GM21619 (cell line): ENCODE data around the gene PCDH20.
"Not testable (repeated sequence)": the region's sequence is repeated elsewhere in the genome, so short reads cannot be mapped to it uniquely, and the experiment has no call there.

ENCODE experiments used
- ATAC-seq: cut with Tn5 transposase; IDR thresholded peaks from one replicate; pipeline ENCODE4 v1.9.1; 2021; ENCODE audit not compliant: unreplicated experiment

PCDH20 gene

DNA sequence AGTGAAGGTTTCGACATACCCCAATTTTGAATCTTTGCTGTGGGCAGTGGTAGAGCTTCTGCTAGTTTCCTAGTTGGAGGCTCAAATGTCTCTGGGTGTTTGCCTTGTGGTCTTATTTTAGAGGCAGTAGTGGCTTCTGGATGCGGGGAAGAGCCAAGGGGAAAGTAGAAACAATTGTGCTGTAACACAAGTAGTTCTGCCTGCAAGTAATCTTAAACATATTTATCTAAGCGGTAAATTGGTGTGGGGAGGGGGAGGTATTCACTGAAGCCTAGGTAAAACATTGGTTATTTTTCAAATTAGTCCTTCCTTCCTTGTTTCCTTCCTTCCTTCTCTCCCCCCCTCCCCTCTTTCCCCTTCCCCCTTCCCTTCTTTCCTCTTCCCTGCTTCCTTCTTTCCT lies at the start of gene PCDH20:
Gene PCDH20 (minus strand): TSS at position 101 of the 400 bp plus-strand sequence. CDS start 691 bp downstream, outside the sequence.
- ATAC-seq: no peak

GRCh38 chr13:61463024-61463423 lies 47.4 kb upstream of the PCDH20 start:
- no peak for ATAC-seq

GRCh38 chr13:61453121-61453520 lies 37.5 kb upstream of the PCDH20 start:
- no peak for ATAC-seq

- no peak for ATAC-seq
Observed at GRCh38 chr13:61432029-61432428, 16.4 kb upstream of the PCDH20 start.

DNA sequence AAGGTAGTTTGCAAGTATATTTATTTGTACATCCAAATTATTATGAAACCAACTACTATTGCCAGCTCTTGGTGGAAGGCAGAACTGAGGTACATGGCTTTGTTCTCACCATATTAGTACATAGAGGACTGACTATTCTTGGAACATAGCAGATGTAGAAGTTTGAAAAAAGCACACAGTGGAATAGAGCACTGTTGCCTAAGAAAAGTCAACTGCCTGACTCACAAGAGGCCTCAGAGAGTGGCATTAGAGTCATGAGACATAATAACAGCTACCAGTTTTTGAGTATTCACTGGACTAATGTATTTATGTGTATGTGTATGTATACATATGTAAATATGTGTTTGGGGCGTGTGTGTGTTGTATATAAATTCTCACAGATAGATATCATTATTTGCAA lies 8.3 kb upstream of the PCDH20 start:
- no peak for ATAC-seq

DNA sequence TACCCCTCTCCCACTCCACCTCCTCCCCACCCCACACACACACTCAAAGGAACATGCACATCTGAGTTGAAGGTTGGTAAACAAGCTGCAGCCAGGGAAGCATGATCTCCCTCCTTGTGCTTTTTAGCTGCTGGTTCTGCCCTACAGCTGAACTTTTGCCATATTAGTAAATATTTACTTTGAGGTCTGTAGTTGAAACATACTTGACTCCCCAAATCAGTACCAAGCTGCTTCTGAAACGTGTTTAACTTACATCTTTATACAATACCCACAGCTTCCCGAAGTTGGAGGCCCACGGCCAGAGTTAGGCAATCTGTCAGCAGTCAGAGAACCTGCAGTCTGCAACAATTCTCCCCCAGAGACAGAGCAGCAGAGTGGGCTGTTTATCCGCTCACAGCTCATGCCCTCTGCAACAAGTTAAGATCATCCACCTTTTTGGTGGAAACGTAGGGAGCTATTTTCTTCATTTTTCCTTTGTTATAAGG lies 1.5 kb upstream of the PCDH20 start:
- ATAC-seq: no peak

- ATAC-seq: no peak
Observed at GRCh38 chr13:61415058-61415721, 459 bp downstream of the PCDH20 start.

- no peak for ATAC-seq
Observed at GRCh38 chr13:61414686-61415057, 977 bp downstream of the PCDH20 start.

GRCh38 chr13:61413572-61414535 lies 1.8 kb downstream of the PCDH20 start:
- no peak for ATAC-seq

DNA sequence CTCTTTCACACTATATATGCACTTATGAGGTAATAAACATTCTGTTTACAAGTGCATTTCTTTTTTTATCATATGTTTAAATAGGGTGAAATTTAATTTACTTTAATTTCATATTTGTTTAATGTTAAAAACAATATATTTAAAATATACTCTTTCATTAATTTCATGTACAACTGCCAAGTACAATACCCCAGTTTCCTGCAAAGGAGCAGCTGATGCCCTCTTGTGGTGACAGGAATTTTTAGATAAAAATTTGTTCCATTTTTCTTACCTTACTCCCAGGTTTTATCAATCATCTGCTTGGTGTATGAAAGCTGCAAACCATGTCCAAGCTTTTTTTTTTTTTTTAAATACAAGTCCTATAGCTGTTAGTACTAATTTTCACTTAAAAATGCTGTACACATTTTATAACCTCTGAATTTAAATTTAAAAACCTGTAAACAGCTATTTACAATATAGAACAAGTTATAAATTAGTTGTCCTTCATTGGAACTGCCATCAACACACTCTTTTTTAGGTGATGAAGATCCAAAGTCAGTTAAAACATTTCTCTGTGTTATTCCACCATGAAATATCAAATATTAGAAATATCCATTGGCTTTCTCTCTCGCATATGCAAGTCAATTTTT lies 4.9 kb downstream of the PCDH20 start:
- ATAC-seq: no peak

GRCh38 chr13:61410266-61410665 lies 5.4 kb downstream of the PCDH20 start:
- no peak for ATAC-seq

- no peak for ATAC-seq
Observed at GRCh38 chr13:61408571-61408970, 7.1 kb downstream of the PCDH20 start.

- no peak for ATAC-seq
Observed at GRCh38 chr13:61406275-61406674, 9.4 kb downstream of the PCDH20 start.

DNA sequence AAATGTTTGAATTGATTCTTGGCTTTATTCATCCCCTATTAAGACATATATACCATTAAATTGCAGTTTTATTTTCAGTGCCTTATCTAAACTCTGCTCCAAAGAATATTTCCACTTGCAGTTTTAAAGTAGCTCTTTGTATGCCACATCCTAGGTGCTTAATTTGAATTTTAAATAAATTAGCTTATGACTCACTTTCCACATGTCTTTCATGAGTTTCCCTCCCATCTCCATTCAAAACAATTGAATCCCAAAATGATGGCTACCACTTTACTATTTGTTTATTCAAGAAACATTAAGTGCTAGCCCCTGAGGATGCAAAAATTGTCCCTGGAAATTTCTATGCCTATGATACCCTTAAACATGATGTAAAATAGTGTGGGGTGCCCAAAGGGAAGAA lies 19.5 kb downstream of the PCDH20 start:
- no peak for ATAC-seq

DNA sequence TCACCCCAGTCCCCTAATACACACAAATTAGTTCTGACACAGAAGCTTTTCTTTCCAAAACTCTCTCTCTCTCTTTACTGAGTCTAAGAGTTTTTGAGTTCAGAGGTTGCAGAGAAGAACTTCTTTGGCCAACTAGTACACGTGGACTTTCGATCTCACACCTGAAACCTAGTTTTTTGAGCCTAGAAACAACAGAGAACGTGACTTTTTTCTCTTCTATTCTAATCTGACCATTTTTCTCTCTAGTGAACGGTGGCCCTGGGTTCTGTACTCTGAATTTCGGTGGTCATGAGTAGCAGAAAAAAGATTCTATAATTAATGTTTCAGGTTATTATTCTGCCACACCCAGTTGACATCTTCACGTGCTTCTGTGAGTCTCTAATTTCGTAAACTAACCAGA lies 24.2 kb downstream of the PCDH20 start:
- ATAC-seq: no peak

DNA sequence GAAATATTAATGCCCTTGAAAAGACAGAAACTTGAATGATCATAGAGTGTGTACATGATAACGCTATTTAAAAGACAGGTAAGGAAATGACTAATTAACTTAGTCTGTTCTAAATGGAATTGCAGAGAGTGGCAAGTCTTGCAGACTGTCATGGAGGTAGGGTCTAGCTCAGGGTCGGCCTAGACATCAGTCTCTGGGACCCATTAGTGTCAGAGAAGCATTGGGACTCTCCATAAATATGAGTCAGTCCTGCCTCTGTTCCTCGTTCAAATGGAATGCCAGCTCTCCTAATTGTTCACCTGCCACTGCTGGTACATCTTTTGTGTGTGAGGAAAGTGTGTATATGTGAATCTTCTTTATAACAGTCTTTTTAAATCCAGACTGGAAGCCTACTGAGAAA lies 28.0 kb downstream of the PCDH20 start:
- ATAC-seq: no peak

GRCh38 chr13:61383111-61383510 lies 32.5 kb downstream of the PCDH20 start:
- ATAC-seq: no peak

- no peak for ATAC-seq
Observed at GRCh38 chr13:61370520-61370919, 45.1 kb downstream of the PCDH20 start.

DNA sequence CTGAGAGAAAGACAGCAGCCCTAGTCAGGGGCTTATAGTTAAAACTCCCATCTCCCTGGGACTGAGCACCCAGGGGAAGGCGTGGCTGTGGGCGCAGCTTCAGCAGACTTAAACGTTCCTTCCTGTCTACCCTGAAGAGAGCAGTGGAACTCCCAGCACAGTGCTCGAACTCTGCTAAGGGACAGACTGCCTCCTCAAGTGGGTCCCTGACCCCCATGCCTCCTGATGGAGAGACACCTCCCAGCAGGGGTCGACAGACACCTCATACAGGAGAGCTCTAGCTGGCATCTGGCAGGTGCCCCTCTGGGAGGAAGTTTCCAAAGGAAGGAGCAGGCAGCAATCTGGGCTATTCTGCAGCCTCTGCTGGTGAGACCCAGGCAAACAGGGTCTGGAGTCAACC lies 51.0 kb downstream of the PCDH20 start:
- not testable (repeated sequence) for ATAC-seq

- ATAC-seq: no peak
Observed at GRCh38 chr13:61362522-61362921, 53.1 kb downstream of the PCDH20 start.
